ENCODE results near the gene SHLD1.

DNA sequence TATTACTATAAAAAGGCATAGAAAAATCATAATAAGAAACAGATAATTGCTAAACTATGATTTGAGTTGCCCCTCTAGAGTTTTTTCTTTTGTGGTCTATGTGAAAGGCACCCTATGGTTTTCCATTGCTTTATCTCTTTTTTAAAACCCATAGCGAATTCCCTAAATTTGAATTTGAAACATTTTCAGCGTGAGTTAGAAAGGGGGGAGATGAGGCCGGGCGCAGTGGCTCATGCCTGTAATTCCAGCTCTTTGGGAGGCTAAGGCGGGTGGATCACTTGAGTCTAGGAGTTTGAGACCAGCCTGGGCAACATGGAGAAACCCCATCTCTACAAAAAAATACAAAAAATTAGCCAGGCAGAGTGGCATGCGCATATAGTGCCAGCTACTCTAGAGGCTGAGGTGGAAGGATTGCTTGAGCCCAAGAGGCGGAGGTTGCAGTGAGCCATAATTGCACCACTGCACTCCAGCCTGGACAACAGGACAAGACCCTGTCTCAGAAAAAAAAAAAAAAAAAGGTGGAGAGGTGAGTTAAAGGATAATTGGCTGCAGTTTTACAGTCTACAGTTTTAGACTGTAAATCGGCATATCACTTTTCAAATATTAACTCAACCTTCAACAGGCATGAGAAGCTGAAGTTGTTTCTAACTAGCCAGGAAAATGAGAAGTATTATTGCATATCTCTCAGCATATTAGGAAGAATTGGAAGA is 46.3 kb downstream of the SHLD1 start:
- TF ChIP-seq, protein P1, sequence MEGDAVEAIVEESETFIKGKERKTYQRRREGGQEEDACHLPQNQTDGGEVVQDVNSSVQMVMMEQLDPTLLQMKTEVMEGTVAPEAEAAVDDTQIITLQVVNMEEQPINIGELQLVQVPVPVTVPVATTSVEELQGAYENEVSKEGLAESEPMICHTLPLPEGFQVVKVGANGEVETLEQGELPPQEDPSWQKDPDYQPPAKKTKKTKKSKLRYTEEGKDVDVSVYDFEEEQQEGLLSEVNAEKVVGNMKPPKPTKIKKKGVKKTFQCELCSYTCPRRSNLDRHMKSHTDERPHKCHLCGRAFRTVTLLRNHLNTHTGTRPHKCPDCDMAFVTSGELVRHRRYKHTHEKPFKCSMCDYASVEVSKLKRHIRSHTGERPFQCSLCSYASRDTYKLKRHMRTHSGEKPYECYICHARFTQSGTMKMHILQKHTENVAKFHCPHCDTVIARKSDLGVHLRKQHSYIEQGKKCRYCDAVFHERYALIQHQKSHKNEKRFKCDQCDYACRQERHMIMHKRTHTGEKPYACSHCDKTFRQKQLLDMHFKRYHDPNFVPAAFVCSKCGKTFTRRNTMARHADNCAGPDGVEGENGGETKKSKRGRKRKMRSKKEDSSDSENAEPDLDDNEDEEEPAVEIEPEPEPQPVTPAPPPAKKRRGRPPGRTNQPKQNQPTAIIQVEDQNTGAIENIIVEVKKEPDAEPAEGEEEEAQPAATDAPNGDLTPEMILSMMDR (IDR thresholded peaks at IDR 0.05; ENCODE audit: poor library complexity, severe bottlenecking): no peak
- no peak for TF ChIP-seq TAF1 (IDR thresholded peaks at IDR 0.05; ENCODE audit: low read depth)
- TF ChIP-seq MXI1 (conservative IDR thresholded peaks at IDR 0.05; ENCODE audit: poor library complexity, severe bottlenecking): no peak
